GM12865 (cell line): ENCODE measurements around the gene SUPT7L.
A peak's percentile ranks its signal among the peaks of the same experiment; 100 is the strongest.
"Not testable (repeated sequence)": the region's sequence is repeated elsewhere in the genome, so short reads cannot be mapped to it uniquely, and the experiment has no call there.

Experiments used
- DNase-seq: peaks from one replicate; pipeline ENCODE4 v3.0.0; 2010; ENCODE audit warnings: low read depth
- H3K4me3 ChIP-seq: 2 replicates; pipeline ENCODE4 v1.5.1; 2011; ENCODE audit warnings: mild to moderate bottlenecking, low read depth, low read length, control low read depth
- CTCF ChIP-seq: IDR thresholded peaks from 2 replicates; pipeline ENCODE4 v1.5.1; 2011; ENCODE audit warnings: low read length, control low read depth, low read depth, inconsistent platforms; ENCODE audit not compliant: insufficient read depth; ENCODE audit errors: missing control alignments

The SUPT7L gene

GRCh38 chr2:27638037-27638637, 25.3 kb downstream of the SUPT7L start:
- no peak for TF ChIP-seq CTCF
- H3K4me3 ChIP-seq = no peak overlapping the region
- DNase-seq = no peak

- no peak for TF ChIP-seq CTCF
- DNase-seq = no peak
- no peak overlapping the region for H3K4me3 ChIP-seq
Observed at GRCh38 chr2:27636766-27637165, 26.6 kb downstream of the SUPT7L start.

GRCh38 chr2:27634291-27634690, 29.1 kb downstream of the SUPT7L start:
- no peak for TF ChIP-seq CTCF
- no peak overlapping the region for H3K4me3 ChIP-seq
- no peak for DNase-seq

- not testable (repeated sequence) for DNase-seq, H3K4me3 ChIP-seq
Observed at GRCh38 chr2:27630257-27630656, 33.2 kb downstream of the SUPT7L start.

GRCh38 chr2:27628767-27629709, 34.4 kb downstream of the SUPT7L start, which contains the start of the genes CCDC121 and GPN1:
CCDC121 (minus strand) TSS chr2:27629012; CDS start chr2:27627799, 1,213 bp downstream.
GPN1 (plus strand) TSS chr2:27629050; CDS start chr2:27629059, 9 bp downstream.
- TF ChIP-seq CTCF = no peak
- H3K4me3 ChIP-seq = peak within 1 kb of the TSS; percentile 75
- peak; percentile 93 for DNase-seq

GRCh38 chr2:27627963-27628766, 35.2 kb downstream of the SUPT7L start:
- no peak for TF ChIP-seq CTCF
- DNase-seq = peak; percentile 9
- H3K4me3 ChIP-seq = peak overlapping the region; percentile 75

GRCh38 chr2:27626921-27627320, 36.5 kb downstream of the SUPT7L start:
- not testable (repeated sequence) for H3K4me3 ChIP-seq, DNase-seq

GRCh38 chr2:27626323-27626722, 37.1 kb downstream of the SUPT7L start:
- DNase-seq, H3K4me3 ChIP-seq: not testable (repeated sequence)
